ENCODE data around the gene HAP1. TPM values are rescaled to one million over a fixed set of nuclear protein-coding genes. Genes with fewer than 3 reads are reported as not detected.
A peak's percentile ranks its signal among the peaks of the same experiment; 100 is the strongest.

HAP1 gene
- total RNA-seq, 1 experiment from 2014 or later: 1.2 TPM

DNA sequence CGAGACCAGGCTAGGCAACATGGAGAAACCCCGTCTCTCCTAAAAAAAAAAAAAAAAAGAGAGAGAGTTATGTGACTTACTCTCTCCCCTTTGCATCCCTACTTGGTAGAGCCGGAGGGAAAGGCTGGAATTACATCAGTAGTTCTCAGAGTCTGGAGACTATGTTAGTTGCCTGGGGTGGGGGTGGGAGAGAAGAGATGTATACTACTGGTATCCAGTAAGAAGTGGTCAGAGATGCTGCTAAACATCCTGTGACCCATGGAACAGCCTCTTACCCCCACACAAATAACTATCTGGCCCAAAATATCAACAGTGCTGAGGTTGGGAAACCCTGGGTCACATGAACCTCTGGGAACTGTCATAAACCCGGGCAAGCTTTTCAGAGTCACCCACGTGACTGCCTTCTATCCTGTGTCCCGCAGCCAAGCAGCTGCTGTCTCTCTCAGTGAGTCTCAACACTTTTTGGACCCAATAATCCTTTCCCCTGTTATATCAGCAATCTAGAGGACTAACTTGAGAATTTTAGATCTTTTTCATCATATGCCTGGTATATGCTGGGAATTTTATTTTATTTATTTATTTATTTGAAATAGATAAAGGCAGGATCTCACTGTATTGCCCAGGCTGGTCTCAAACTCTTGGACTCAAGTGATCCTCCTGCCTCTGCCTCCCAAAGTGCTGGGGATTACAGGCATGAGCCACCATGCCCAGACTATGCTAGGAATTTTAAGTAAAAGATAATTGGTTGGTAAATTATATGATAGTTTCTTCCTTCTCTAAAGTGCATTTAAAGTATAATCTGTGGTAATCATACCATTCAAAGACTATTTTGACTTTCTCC is 37.1 kb downstream of the HAP1 start:
- Mint-ChIP-seq H3K9me3 (ENCODE audit: low read depth, unreplicated experiment) (no peaks in the 10 kb centered on the region), H3K4me1 (ENCODE audit: low read depth, unreplicated experiment) (peaks cover 24% of the 10 kb centered on the region), H3K36me3 (ENCODE audit: insufficient read depth, unreplicated experiment) (peaks cover 49% of the 10 kb centered on the region), H3K4me3 (ENCODE audit: low read depth, unreplicated experiment) (no peak overlapping the region), H3K27me3 (ENCODE audit: unreplicated experiment) (no peaks in the 10 kb centered on the region), H3K27ac (ENCODE audit: unreplicated experiment) (no peak overlapping the region)
- CTCF ChIA-PET: no interaction called here
- no TSS peak for BruUV-seq (replicated peaks)
- no peak for DNase-seq
- intact Hi-C loops (cut with micrococcal nuclease; ENCODE audit: unreplicated experiment): no loop called here
- TF ChIP-seq, protein P1, sequence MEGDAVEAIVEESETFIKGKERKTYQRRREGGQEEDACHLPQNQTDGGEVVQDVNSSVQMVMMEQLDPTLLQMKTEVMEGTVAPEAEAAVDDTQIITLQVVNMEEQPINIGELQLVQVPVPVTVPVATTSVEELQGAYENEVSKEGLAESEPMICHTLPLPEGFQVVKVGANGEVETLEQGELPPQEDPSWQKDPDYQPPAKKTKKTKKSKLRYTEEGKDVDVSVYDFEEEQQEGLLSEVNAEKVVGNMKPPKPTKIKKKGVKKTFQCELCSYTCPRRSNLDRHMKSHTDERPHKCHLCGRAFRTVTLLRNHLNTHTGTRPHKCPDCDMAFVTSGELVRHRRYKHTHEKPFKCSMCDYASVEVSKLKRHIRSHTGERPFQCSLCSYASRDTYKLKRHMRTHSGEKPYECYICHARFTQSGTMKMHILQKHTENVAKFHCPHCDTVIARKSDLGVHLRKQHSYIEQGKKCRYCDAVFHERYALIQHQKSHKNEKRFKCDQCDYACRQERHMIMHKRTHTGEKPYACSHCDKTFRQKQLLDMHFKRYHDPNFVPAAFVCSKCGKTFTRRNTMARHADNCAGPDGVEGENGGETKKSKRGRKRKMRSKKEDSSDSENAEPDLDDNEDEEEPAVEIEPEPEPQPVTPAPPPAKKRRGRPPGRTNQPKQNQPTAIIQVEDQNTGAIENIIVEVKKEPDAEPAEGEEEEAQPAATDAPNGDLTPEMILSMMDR (IDR thresholded peaks at IDR 0.05; ENCODE audit: unreplicated experiment): no peak

DNA sequence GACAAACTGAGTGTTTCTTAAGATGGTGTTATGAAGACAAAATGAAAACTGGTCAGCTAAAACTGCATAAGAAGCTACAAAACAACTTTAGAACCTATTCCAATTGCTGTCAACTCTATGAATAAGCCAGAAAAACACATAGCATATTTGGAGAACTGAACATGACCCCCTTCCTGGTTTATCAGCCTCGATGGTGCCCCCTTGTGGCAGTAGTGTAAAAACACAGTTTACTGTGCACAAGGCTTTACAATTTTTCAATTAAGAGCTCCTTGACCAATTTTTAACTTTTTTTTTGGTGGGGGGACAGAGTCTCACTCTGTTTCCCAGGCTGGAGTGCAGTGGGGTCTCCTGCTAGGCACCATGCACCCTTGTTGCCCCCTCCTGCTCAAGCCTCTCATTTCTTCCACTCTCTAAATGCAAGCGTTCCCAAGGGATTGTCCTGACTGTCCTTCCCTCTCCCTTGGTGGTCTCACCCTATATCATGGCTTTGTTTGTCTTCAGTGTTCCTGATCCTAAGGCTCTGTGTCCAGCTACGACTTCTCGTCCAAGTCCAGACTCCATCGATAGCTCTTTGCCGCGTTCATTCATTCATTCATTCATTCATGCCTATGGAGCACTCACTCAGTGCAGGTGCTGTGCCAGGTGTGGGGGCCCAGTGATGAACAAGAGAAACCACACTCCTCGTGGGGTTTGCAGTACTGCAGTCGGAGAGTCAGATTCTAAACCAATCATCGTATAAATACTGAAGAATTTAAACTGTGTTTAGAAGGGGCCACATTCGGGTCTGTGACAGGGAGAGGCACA is 38.3 kb downstream of the HAP1 start:
- peak overlapping the region; percentile 59 for H3K27ac Mint-ChIP-seq (ENCODE audit: unreplicated experiment)
- peak; percentile 84 for DNase-seq

DNA sequence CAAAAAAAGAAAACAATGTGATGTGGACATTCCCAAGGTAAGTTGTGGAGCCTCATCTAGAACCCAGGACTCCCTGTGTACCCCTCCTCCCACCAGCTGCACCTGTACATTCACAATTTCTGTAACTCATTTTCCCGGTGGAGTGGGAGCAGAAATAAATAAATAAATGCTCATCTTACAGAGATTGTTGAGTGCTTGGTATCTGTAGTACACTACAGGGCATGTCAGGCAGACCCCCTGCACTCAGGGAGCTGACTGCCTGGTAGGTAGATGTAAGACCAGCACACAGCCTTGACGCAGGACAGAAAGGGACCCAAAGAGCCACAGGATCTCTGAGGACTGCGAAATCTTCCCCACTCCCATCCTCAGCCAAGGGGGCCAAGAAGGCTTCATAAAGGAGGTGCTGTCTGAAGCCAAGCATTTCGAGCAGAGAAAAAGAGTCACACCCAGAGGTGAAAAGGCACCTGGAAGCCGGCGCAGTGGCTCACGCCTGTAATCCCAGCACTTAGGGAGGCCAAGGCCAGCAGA is 39.2 kb downstream of the HAP1 start:
- H3K9me3 Mint-ChIP-seq (ENCODE audit: low read depth, unreplicated experiment): no peaks in the 10 kb centered on the region
- BruUV-seq (replicated peaks): no TSS peak
- peaks cover 70% of the 10 kb centered on the region for H3K36me3 Mint-ChIP-seq (ENCODE audit: insufficient read depth, unreplicated experiment)
- peaks cover 34% of the 10 kb centered on the region for H3K4me1 Mint-ChIP-seq (ENCODE audit: low read depth, unreplicated experiment)
- DNase-seq: no peak
- H3K27ac Mint-ChIP-seq (ENCODE audit: unreplicated experiment): peak overlapping the region; percentile 59
- no peak overlapping the region for H3K4me3 Mint-ChIP-seq (ENCODE audit: low read depth, unreplicated experiment)
- H3K27me3 Mint-ChIP-seq (ENCODE audit: unreplicated experiment): no peaks in the 10 kb centered on the region
- CTCF ChIA-PET: interaction anchor here (0.7 to 2.2 kb wide), 13 partner anchors 7 to 738 kb away, joined by 3 to 24 read pairs (median 4); partner anchors contain the start of gene P3H4
- intact Hi-C loops (cut with micrococcal nuclease; ENCODE audit: unreplicated experiment): no loop called here
- TF ChIP-seq, protein P1 (IDR thresholded peaks at IDR 0.05; ENCODE audit: unreplicated experiment): no peak

More for the DNA sequence above, 38.3 kb downstream of the HAP1 start:
- CTCF ChIA-PET: interaction anchor here (0.6 to 2.2 kb wide), 24 partner anchors 8 to 1071 kb away, joined by 3 to 24 read pairs (median 4); partner anchors contain the start of genes JUP and P3H4
- Mint-ChIP-seq H3K36me3 (ENCODE audit: insufficient read depth, unreplicated experiment) (peaks cover 61% of the 10 kb centered on the region), H3K27me3 (ENCODE audit: unreplicated experiment) (no peaks in the 10 kb centered on the region), H3K4me1 (ENCODE audit: low read depth, unreplicated experiment) (peaks cover 34% of the 10 kb centered on the region), H3K4me3 (ENCODE audit: low read depth, unreplicated experiment) (no peak overlapping the region), H3K9me3 (ENCODE audit: low read depth, unreplicated experiment) (no peaks in the 10 kb centered on the region)
- no TSS peak for BruUV-seq (replicated peaks)
- intact Hi-C loops (cut with micrococcal nuclease; ENCODE audit: unreplicated experiment): no loop called here
- TF ChIP-seq, protein P1 (IDR thresholded peaks at IDR 0.05; ENCODE audit: unreplicated experiment): peak; percentile 86

DNA sequence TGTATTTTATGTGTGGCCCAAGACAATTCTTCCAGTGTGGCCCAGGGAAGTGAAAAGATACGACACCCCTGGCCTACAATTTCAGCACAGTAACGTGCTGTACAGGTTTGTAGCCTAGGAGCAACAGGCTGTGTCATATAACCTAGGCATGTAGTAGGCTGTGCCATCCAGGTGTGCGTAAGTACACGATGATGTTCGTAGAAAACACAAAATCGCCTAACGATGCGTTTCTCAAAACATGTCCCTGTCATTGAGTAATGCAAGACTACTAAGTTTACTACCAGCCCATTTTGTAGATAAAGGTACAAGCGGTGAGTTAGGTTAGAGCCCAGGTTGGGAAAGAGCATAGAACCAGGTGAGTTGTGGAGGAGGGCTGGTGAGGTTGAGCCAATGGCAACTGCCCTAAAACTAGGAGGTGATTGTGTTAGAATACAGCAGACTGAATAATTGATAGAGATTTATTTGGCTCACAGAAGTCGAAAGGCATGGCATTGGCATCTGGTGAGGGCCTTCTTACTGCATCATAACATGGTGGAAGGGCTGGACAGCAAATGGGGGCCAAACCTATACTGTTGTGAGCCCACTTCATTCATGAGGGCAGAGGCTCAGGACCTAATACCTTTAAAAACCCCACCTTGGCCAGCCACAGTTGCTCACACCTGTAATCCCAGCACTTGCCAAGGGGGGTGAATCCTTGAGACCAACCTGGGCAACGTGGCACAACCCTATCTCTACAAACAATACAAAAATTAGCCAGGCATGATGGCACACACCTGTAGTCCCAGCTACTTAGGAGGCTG is 41.5 kb downstream of the HAP1 start:
- H3K36me3 Mint-ChIP-seq (ENCODE audit: insufficient read depth, unreplicated experiment): peaks cover 90% of the 10 kb centered on the region

More for the DNA sequence above, 41.5 kb downstream of the HAP1 start:
- BruUV-seq (replicated peaks): no TSS peak
- no peaks in the 10 kb centered on the region for H3K27me3 Mint-ChIP-seq (ENCODE audit: unreplicated experiment)
- no peak for DNase-seq
- intact Hi-C loops (cut with micrococcal nuclease; ENCODE audit: unreplicated experiment): no loop called here
- H3K4me3 Mint-ChIP-seq (ENCODE audit: low read depth, unreplicated experiment): peak overlapping the region; percentile 24
- TF ChIP-seq, protein P1 (IDR thresholded peaks at IDR 0.05; ENCODE audit: unreplicated experiment): no peak
- H3K4me1 Mint-ChIP-seq (ENCODE audit: low read depth, unreplicated experiment): peaks cover 46% of the 10 kb centered on the region
- peak overlapping the region; percentile 99 for H3K27ac Mint-ChIP-seq (ENCODE audit: unreplicated experiment)
- H3K9me3 Mint-ChIP-seq (ENCODE audit: low read depth, unreplicated experiment): no peaks in the 10 kb centered on the region
- CTCF ChIA-PET: interaction anchor here (0.6 to 1.4 kb wide), 3 partner anchors 27 to 128 kb away, joined by 3 to 9 read pairs (median 3); no protein-coding TSS in a partner anchor
